Upper lobe of left lung (tissue), 4 donors: Measurements from ENCODE around the gene APLF.

ENCODE experiments used
- CTCF ChIP-seq, 6 experiments: fragments of 450-650 bp in 4 of 6; fragments of 200-600 bp in 2 of 6; sonication (generic) in 2 of 6; IDR thresholded peaks; one replicate each; pipeline ENCODE4 v1.5.1; 2016 to 2019; ENCODE audit warnings: antibody characterized with exemption in 6 of 6
- EP300 ChIP-seq, 4 donors: sonication (generic); formaldehyde crosslinking; IDR thresholded peaks; one replicate each; pipeline ENCODE4 v1.5.1; 2017; ENCODE audit warnings: antibody characterized with exemption in 4 of 4, control low read depth in 2 of 4
- POLR2A ChIP-seq, 4 donors: fragments of 450-650 bp; IDR thresholded peaks; one replicate each; pipeline ENCODE4 v1.5.1; 2016 to 2017; ENCODE audit warnings: antibody characterized with exemption in 4 of 4, mild to moderate bottlenecking in 2 of 4
- POLR2AphosphoS5 ChIP-seq, 2 donors: sonication (generic); formaldehyde crosslinking; IDR thresholded peaks; one replicate each; pipeline ENCODE4 v1.5.1; 2017; ENCODE audit warnings: antibody characterized with exemption in 2 of 2

GRCh38 chr2:68561372-68561771, 94.0 kb downstream of the APLF start:
- no peak for TF ChIP-seq CTCF (IDR thresholded peaks at IDR 0.05)
- no peak for TF ChIP-seq POLR2A (IDR thresholded peaks at IDR 0.05)
- TF ChIP-seq POLR2AphosphoS5 (IDR thresholded peaks at IDR 0.05) = no peak
- no peak for TF ChIP-seq EP300 (IDR thresholded peaks at IDR 0.05)
